Measurements from ENCODE around the gene PRDM5.

The PRDM5 gene

GRCh38 chr4:120770897-120771296 is 151.6 kb downstream of the PRDM5 start:
- CTCF ChIA-PET, result no interaction called here
- POLR2A ChIA-PET (ENCODE audit: low non-redundant PET), result no interaction called here
- TF ChIP-seq CTCF (conservative IDR thresholded peaks at IDR 0.05; ENCODE audit: low read depth), result no peak
- H3K27ac ChIP-seq, result no peak overlapping the region
- DNase-seq (ENCODE audit: low spot score), result no peak

- ChIA-PET CTCF (no interaction called here), POLR2A (ENCODE audit: low non-redundant PET) (no interaction called here)
- peak; percentile 12 for DNase-seq (ENCODE audit: low spot score)
- TF ChIP-seq CTCF (conservative IDR thresholded peaks at IDR 0.05; ENCODE audit: low read depth), result no peak
- no peak overlapping the region for H3K27ac ChIP-seq
These were observed 153.3 kb downstream of the PRDM5 start for GRCh38 chr4:120769227-120769626.

- ChIA-PET CTCF (no interaction called here), POLR2A (ENCODE audit: low non-redundant PET) (interaction anchor here (0.6 kb wide), 1 partner anchor 1050 kb away, joined by 5 read pairs; no protein-coding TSS in a partner anchor)
- TF ChIP-seq CTCF (conservative IDR thresholded peaks at IDR 0.05; ENCODE audit: low read depth), result no peak
- H3K27ac ChIP-seq, result no peak overlapping the region
- DNase-seq (ENCODE audit: low spot score), result no peak
These were observed 157.3 kb downstream of the PRDM5 start for GRCh38 chr4:120765260-120765680.

GRCh38 chr4:120763650-120764049 is 158.9 kb downstream of the PRDM5 start:
- H3K27ac ChIP-seq, result no peak overlapping the region
- DNase-seq (ENCODE audit: low spot score), result no peak
- POLR2A ChIA-PET (ENCODE audit: low non-redundant PET), result no interaction called here
- CTCF ChIA-PET, result no interaction called here
- TF ChIP-seq CTCF (conservative IDR thresholded peaks at IDR 0.05; ENCODE audit: low read depth), result no peak

- H3K27ac ChIP-seq, result no peak overlapping the region
- ChIA-PET CTCF (no interaction called here), POLR2A (ENCODE audit: low non-redundant PET) (no interaction called here)
- DNase-seq (ENCODE audit: low spot score), result no peak
- TF ChIP-seq CTCF (conservative IDR thresholded peaks at IDR 0.05; ENCODE audit: low read depth), result no peak
These were observed 161.5 kb downstream of the PRDM5 start for GRCh38 chr4:120761070-120761469.

GRCh38 chr4:120760047-120760446 is 162.5 kb downstream of the PRDM5 start:
- ChIA-PET CTCF (no interaction called here), POLR2A (ENCODE audit: low non-redundant PET) (no interaction called here)
- no peak for TF ChIP-seq CTCF (conservative IDR thresholded peaks at IDR 0.05; ENCODE audit: low read depth)
- H3K27ac ChIP-seq, result no peak overlapping the region
- DNase-seq (ENCODE audit: low spot score), result no peak

- CTCF ChIA-PET, result no interaction called here
- POLR2A ChIA-PET (ENCODE audit: low non-redundant PET), result no interaction called here
These were observed 166.7 kb downstream of the PRDM5 start for GRCh38 chr4:120755864-120756263.

More at GRCh38 chr4:120755864-120756263, 166.7 kb downstream of the PRDM5 start:
- DNase-seq (ENCODE audit: low spot score), result no peak
- H3K27ac ChIP-seq, result no peak overlapping the region
- TF ChIP-seq CTCF (conservative IDR thresholded peaks at IDR 0.05; ENCODE audit: low read depth), result no peak

Measured in RWPE1 (cell line).